Heart left ventricle (tissue), 16 donors: ENCODE data around the gene LRFN5. TPM values are rescaled to one million over a fixed set of nuclear protein-coding genes. Genes with fewer than 3 reads are reported as not detected.

Experiments used
- ATAC-seq, 4 donors: fragments of 200-7000 bp; cut with Tn5 transposase; one replicate each; pipeline ENCODE4 v1.9.1; 2020 to 2022; ENCODE audit warnings: moderate library complexity in 4 of 4, mild to moderate bottlenecking in 3 of 4, moderate number of reproducible peaks in 1 of 4
- DNase-seq, 5 donors: peaks; one replicate each; pipeline ENCODE4 v3.0.0-alpha.2; 2020
- H3K27ac ChIP-seq, 12 donors: fragments of 200-600 bp; sonication (generic) in 4 of 12; one replicate each; pipeline versions ENCODE4 v1.5.0 to v1.8.0; 2016 to 2022; ENCODE audit warnings: mild to moderate bottlenecking in 2 of 12
- H3K27me3 ChIP-seq, 9 donors: fragments of 200-600 bp; sonication (generic) in 2 of 9; one replicate each; pipeline versions ENCODE4 v1.5.1 to v1.8.0; 2016 to 2022; ENCODE audit warnings: mild to moderate bottlenecking in 3 of 9
- H3K36me3 ChIP-seq, 9 donors: fragments of 200-600 bp; sonication (generic) in 2 of 9; one replicate each; pipeline versions ENCODE4 v1.5.0 to v1.8.0; 2018 to 2022; ENCODE audit warnings: mild to moderate bottlenecking in 2 of 9
- H3K4me1 ChIP-seq, 12 donors: fragments of 200-600 bp; sonication (generic) in 4 of 12; one replicate each; pipeline versions ENCODE4 v1.5.0 to v1.8.0; 2016 to 2022; ENCODE audit warnings: mild to moderate bottlenecking in 3 of 12
- H3K4me3 ChIP-seq, 12 donors: fragments of 200-600 bp; sonication (generic) in 4 of 12; one replicate each; pipeline versions ENCODE4 v1.5.0 to v1.8.0; 2017 to 2022; ENCODE audit warnings: mild to moderate bottlenecking in 9 of 12, moderate library complexity in 4 of 12
- H3K9me3 ChIP-seq, 12 donors: fragments of 200-600 bp; sonication (generic) in 4 of 12; one replicate each; pipeline versions ENCODE4 v1.5.0 to v1.8.0; 2016 to 2022; ENCODE audit warnings: mild to moderate bottlenecking in 1 of 12
- CTCF ChIP-seq, 12 donors: fragments of 200-600 bp; sonication (generic) in 4 of 12; IDR thresholded peaks; one replicate each; pipeline versions ENCODE4 v1.5.0 to v1.8.0; 2018 to 2022; ENCODE audit warnings: antibody characterized with exemption in 12 of 12, mild to moderate bottlenecking in 5 of 12
- POLR2A ChIP-seq, 2 donors: fragments of 450-650 bp; IDR thresholded peaks; one replicate each; pipeline ENCODE4 v1.6.1; 2017; ENCODE audit warnings: antibody characterized with exemption in 2 of 2, mild to moderate bottlenecking in 2 of 2, moderate library complexity in 2 of 2
- WGBS, 4 donors: extraction: QIAGEN DNeasy Blood & Tissue Kit in 2 of 4; methylation state at CpG; one replicate each; pipeline versions ENCODE4 v1.1.5 to v1.1.7; 2013 to 2018; 5-methylcytosine and 5-hydroxymethylcytosine counted together
- intact Hi-C, 10 donors: fragments of 100-400 bp; cut with DNase I; formaldehyde crosslinking; loops; one replicate each; pipeline versions ENCODE4 v1.11.1 to v1.14.2; 2022
- polyA plus RNA-seq, 2 donors: library from polyadenylated mRNA; stranded (reverse); fragments of 200-250 nt; gene quantifications; one replicate each; pipeline ENCODE4 v1.2.3, GENCODE V29; 2013
- total RNA-seq, 9 donors: library from RNA; depleted of rRNA in 2 of 9; stranded (reverse); fragments of >200 nt in 2 of 9; fragmentation: NEBNext Ultra II Directional in 3 of 9; extraction: Animal tissue kit (Norgen Biotek cat#: 25700) in 3 of 9; gene quantifications; one replicate each; pipeline versions ENCODE4 v1.1.0 to v1.2.4, GENCODE V29; 2016 to 2023
- donor health status: ischemic (EF 13 %, LVEDD 7.1; RV severe dilation, severe dysfunction).
- donor health status: healthy with polysubstance abuse.
- donor health status: DM: no; HTN: yes; CAD: no.
- donor health status: DM: no; HTN: no; CAD: no.
- donor health status: ischemic (EF 25% LVEDD 6.9; RV normal size, moderate dysfunction).
- donor health status: ischemic (EF 25% LVEDD 5.7; RV mildly dilated, moderate dysfunction).
- donor health status: healthy.
- donor health status: DM: yes; HTN: yes; CAD: no.
- donor health status: ischemic (EF 35%, LVEDD 5.7; RV mildly dilated, moderate dysfunction).
- donor health status: nonischemic (EF 11% LVEDD 7.7; RV severe dilation, severe dysfunction).
- donor health status: DM: yes; HTN: yes; CAD: no.
- donor health status: PGD.
- donor health status: ischemic (EF 29% LVEDD 5.4; RV normal size, mild dysfunction).
- donor health status: nonischemic (EF 23%, LVEDD 6.1; RV moderate dilation, normal function).

The LRFN5 gene
- total and polyA plus RNA-seq, 11 donors: 0.11 to 0.91 (median 0.38) TPM

GRCh38 chr14:41783403-41783802, 176.7 kb downstream of the LRFN5 start:
- ATAC-seq (no peak), DNase-seq (no peak)
- Histone ChIP-seq H3K4me1 (no peaks in the 10 kb centered on the region), H3K9me3 (no peaks in the 10 kb centered on the region), H3K27ac (no peak overlapping the region), H3K4me3 (no peak overlapping the region), H3K36me3 (no peaks in the 10 kb centered on the region), H3K27me3 (no peaks in the 10 kb centered on the region)
- WGBS, 4 donors: 71 to 85% (median 81%) methylated on average over 2 of the region's 2 CpGs
- TF ChIP-seq POLR2A (IDR thresholded peaks at IDR 0.05): no peak
- TF ChIP-seq CTCF (IDR thresholded peaks at IDR 0.05): no peak
- intact Hi-C loops: no loop called here

- Histone ChIP-seq H3K4me3 (no peak overlapping the region), H3K36me3 (no peaks in the 10 kb centered on the region), H3K27me3 (no peaks in the 10 kb centered on the region), H3K4me1 (no peaks in the 10 kb centered on the region), H3K27ac (no peak overlapping the region), H3K9me3 (no peaks in the 10 kb centered on the region)
- TF ChIP-seq POLR2A (IDR thresholded peaks at IDR 0.05) (no peak), CTCF (IDR thresholded peaks at IDR 0.05) (no peak)
- 71 to 78% (median 76%) methylated on average over 6 of the region's 6 CpGs for WGBS, 4 donors
- no peak for ATAC-seq
- DNase-seq: no peak
- intact Hi-C loops: no loop called here
Measured at GRCh38 chr14:41785696-41786095, 179.0 kb downstream of the LRFN5 start.

GRCh38 chr14:41799817-41800216, 193.1 kb downstream of the LRFN5 start:
- Histone ChIP-seq H3K9me3 (peaks cover 0 to 5% (median 0%) of the 10 kb centered on the region in 12 donors), H3K4me1 (no peaks in the 10 kb centered on the region), H3K36me3 (no peaks in the 10 kb centered on the region), H3K4me3 (no peak overlapping the region), H3K27me3 (no peaks in the 10 kb centered on the region), H3K27ac (no peak overlapping the region)
- ATAC-seq (no peak), DNase-seq (no peak)
- intact Hi-C loops: no loop called here
- TF ChIP-seq POLR2A (IDR thresholded peaks at IDR 0.05): no peak
- TF ChIP-seq CTCF (IDR thresholded peaks at IDR 0.05): no peak
- WGBS, 4 donors: 69 to 84% (median 79%) methylated on average over 1 of the region's 1 CpG

- TF ChIP-seq POLR2A (IDR thresholded peaks at IDR 0.05): no peak
- TF ChIP-seq CTCF (IDR thresholded peaks at IDR 0.05): no peak
- 79 to 80% (median 79%) methylated on average over 5 of the region's 5 CpGs for WGBS, 4 donors
- intact Hi-C loops: no loop called here
Measured at GRCh38 chr14:41805633-41806032, 199.0 kb downstream of the LRFN5 start.

More at GRCh38 chr14:41805633-41806032, 199.0 kb downstream of the LRFN5 start:
- H3K27ac ChIP-seq: no peak overlapping the region
- peaks cover 0 to 9% (median 0%) of the 10 kb centered on the region in 12 donors for H3K9me3 ChIP-seq
- no peak for ATAC-seq
- DNase-seq: no peak
- H3K36me3 ChIP-seq: no peaks in the 10 kb centered on the region
- H3K27me3 ChIP-seq: no peaks in the 10 kb centered on the region
- no peak overlapping the region for H3K4me3 ChIP-seq
- H3K4me1 ChIP-seq: no peaks in the 10 kb centered on the region
